Thoracic aorta (tissue), 2 donors: Measurements from ENCODE around the gene DUSP11. TPM values are rescaled to one million over a fixed set of nuclear protein-coding genes. Genes with fewer than 3 reads are reported as not detected.

Experiments
- ATAC-seq: fragments of 150-250 bp; one replicate; pipeline ENCODE4 v1.8.0; 2017; ENCODE audit warnings: low read depth; ENCODE audit not compliant: insufficient number of reproducible peaks, low FRiP score
- DNase-seq: peaks from one replicate; pipeline ENCODE4 v3.0.0-alpha.2; 2020; ENCODE audit warnings: low spot score
- H3K27ac ChIP-seq, 2 donors: fragments of 200-600 bp; sonication (generic); 1 replicate in 1 of 2; 2 replicates in 1 of 2; pipeline ENCODE4 v1.5.1; 2016; ENCODE audit warnings: mild to moderate bottlenecking in 2 of 2, moderate library complexity in 2 of 2
- H3K27me3 ChIP-seq: fragments of 200-600 bp; sonication (generic); replicated peaks from 2 replicates; pipeline ENCODE4 v1.6.0; 2016; ENCODE audit warnings: mild to moderate bottlenecking; ENCODE audit not compliant: insufficient read depth
- H3K36me3 ChIP-seq: fragments of 200-600 bp; sonication (generic); one replicate; pipeline ENCODE4 v1.5.1; 2016
- H3K4me1 ChIP-seq, 2 donors: fragments of 200-600 bp; sonication (generic); 1 replicate in 1 of 2; 2 replicates in 1 of 2; pipeline versions ENCODE4 v1.5.1 to v1.6.0; 2016; ENCODE audit warnings: low read depth in 2 of 2, mild to moderate bottlenecking in 1 of 2; ENCODE audit not compliant: control insufficient read depth in 1 of 2
- H3K4me3 ChIP-seq: fragments of 200-600 bp; sonication (generic); 2 replicates; pipeline ENCODE4 v1.5.1; 2016; ENCODE audit warnings: mild to moderate bottlenecking
- H3K9me3 ChIP-seq: fragments of 200-600 bp; sonication (generic); 2 replicates; pipeline ENCODE4 v1.5.1; 2016
- CTCF ChIP-seq: fragments of 200-600 bp; sonication (generic); IDR thresholded peaks from one replicate; pipeline ENCODE4 v1.5.1; 2019; ENCODE audit warnings: antibody characterized with exemption
- total RNA-seq, 2 donors: library from RNA; depleted of rRNA; stranded (reverse); fragments of >200 nt; gene quantifications; one replicate each; pipeline versions ENCODE4 v1.1.0 to v1.2.3, GENCODE V29; 2016

DUSP11 gene
- total RNA-seq, 2 donors from 2014 or later: 24.1 to 34.8 TPM

DNA sequence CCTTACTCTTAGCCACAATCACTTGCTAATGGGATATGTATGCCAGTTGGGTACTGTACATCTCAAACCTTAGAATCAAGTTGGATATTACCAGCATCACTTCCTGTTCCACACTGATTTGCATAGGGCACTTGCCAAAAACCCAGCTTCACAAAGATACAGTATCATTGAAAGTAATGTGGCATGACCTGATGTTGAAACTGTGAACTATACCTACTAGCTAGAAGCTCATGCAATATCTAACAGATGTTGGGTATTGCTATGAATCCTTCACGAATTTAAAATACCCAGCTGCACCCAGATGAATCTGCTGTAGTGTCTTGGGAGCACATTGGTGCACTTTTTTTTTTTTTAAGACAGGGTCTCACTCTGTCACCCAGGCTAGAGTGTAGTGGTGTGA, 42.4 kb upstream of the DUSP11 start:
- no peak for TF ChIP-seq CTCF
- H3K9me3 ChIP-seq: no peaks in the 10 kb centered on the region
- peaks cover 0 to 5% of the 10 kb centered on the region in 2 donors for H3K4me1 ChIP-seq
- no peaks in the 10 kb centered on the region for H3K27me3 ChIP-seq
- no peak overlapping the region for H3K27ac ChIP-seq
- no peaks in the 10 kb centered on the region for H3K36me3 ChIP-seq
- ATAC-seq: no peak
- no peak overlapping the region for H3K4me3 ChIP-seq
- no peak for DNase-seq

DNA sequence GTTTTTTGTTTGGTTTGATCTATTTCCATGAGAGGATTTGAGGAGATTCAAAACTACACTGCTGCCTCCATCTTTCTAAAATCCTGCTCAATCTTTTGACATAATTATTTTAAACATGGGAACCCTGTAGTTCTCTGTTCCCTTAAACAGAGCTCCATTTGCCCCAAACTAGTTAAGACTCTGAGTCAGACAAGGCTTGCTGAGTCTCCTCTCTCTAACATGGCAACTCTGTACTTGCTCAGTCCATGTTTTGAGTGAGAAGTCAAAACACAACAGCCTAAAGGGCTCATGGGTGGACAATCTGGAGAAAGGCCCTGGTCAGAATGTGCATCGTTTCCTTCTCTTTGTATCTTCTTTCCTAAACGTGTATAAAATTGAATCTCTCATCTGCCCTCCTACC, 41.8 kb upstream of the DUSP11 start:
- no peak overlapping the region for H3K4me3 ChIP-seq
- DNase-seq (no peak), ATAC-seq (no peak)
- no peaks in the 10 kb centered on the region for H3K27me3 ChIP-seq
- TF ChIP-seq CTCF: no peak
- H3K9me3 ChIP-seq: no peaks in the 10 kb centered on the region
- no peaks in the 10 kb centered on the region for H3K36me3 ChIP-seq
- no peak overlapping the region for H3K27ac ChIP-seq
- peaks cover 0 to 5% of the 10 kb centered on the region in 2 donors for H3K4me1 ChIP-seq

DNA sequence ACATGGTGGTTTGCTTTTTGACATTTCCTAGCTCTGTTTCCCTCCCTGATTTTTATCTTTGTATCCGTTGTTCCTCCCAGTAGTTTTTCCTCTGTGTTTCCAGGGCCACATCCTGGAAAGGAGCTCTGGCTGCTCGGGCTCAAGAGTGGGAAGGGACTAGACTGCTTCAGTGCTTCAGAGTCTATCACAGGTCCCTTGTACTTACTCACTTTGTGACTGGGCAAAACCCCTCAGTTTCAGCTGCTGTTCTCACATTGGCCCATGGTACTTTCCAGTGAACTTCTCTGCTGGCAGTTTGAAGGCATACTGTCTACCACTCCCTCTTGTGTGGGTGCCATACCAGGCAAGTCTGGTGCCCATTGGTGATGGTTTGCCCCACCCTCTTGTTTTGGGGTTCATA, 41.3 kb upstream of the DUSP11 start:
- Histone ChIP-seq H3K9me3 (no peaks in the 10 kb centered on the region), H3K36me3 (no peaks in the 10 kb centered on the region), H3K4me3 (no peak overlapping the region), H3K27me3 (no peaks in the 10 kb centered on the region), H3K27ac (no peak overlapping the region), H3K4me1 (peaks cover 0 to 5% of the 10 kb centered on the region in 2 donors)
- ATAC-seq: no peak
- no peak for DNase-seq
- TF ChIP-seq CTCF: no peak

DNA sequence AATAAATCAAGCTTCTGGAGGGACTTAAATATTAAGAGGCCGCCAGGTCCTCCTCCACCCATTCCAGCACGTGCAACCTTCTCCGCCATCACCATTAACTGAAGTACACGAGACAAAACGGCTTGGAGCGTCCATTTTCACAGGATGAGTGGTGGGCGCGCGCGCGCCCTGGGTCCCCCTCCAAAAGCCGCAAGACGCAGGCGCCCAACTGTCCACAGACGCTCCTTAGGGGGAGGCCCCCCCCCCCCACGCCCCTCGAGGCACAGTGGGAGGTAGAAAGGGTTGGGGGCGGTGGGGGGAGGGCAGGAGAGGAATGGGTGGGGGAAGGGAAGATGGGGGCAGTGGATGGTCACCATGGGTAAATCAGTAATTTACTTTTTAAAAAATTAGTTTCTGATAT, 38.4 kb upstream of the DUSP11 start:
- Histone ChIP-seq H3K27ac (no peak overlapping the region), H3K4me3 (no peak overlapping the region), H3K36me3 (no peaks in the 10 kb centered on the region), H3K9me3 (no peaks in the 10 kb centered on the region), H3K4me1 (no peaks in the 10 kb centered on the region), H3K27me3 (no peaks in the 10 kb centered on the region)
- no peak for TF ChIP-seq CTCF
- DNase-seq (no peak), ATAC-seq (no peak)

- no peak overlapping the region for H3K27ac ChIP-seq
- no peak for TF ChIP-seq CTCF
- DNase-seq (no peak), ATAC-seq (no peak)
- no peaks in the 10 kb centered on the region for H3K36me3 ChIP-seq
- no peak overlapping the region for H3K4me3 ChIP-seq
- H3K9me3 ChIP-seq: no peaks in the 10 kb centered on the region
- H3K27me3 ChIP-seq: no peaks in the 10 kb centered on the region
- H3K4me1 ChIP-seq: no peaks in the 10 kb centered on the region
Observed at GRCh38 chr2:73812635-73813034, 32.7 kb upstream of the DUSP11 start.
